Measurements from ENCODE around the gene RAB9A. TPM values are rescaled to one million over a fixed set of nuclear protein-coding genes. Genes with fewer than 3 reads are reported as not detected.

RAB9A gene
- total and polyA plus RNA-seq, 10 of the 15 experiments (the other 5 are each of a cell fraction or from before 2014, with no cell fraction given): 42.1 to 142 (median 49.9) TPM

- TF ChIP-seq ZNF622 (IDR thresholded peaks at IDR 0.05) (no peak), YBX1 (IDR thresholded peaks at IDR 0.05) (peak; percentile 71; the same call in 1 of the 2 replicates), MTA2 (IDR thresholded peaks at IDR 0.05; ENCODE audit: low read depth) (peak; percentile 73; the same call in 1 of the 2 replicates), NFIC (IDR thresholded peaks at IDR 0.05; ENCODE audit: low read depth, low read length) (peak; percentile 87), MEF2A (IDR thresholded peaks at IDR 0.05; ENCODE audit: insufficient read depth, low read depth, low read length) (peak; percentile 73; the same call in 1 of the 2 replicates), CREM (IDR thresholded peaks at IDR 0.05; ENCODE audit: low read depth) (peak; percentile 59; the same call in 1 of the 2 replicates), ZBED1 (IDR thresholded peaks at IDR 0.05; ENCODE audit: borderline replicate concordance) (0 out of 2 replicates have a peak, but pooled peaks have one; percentile 38), ZNF24 (IDR thresholded peaks at IDR 0.05) (peak; percentile 66; the same call in 1 of the 2 replicates), ATF7 (IDR thresholded peaks at IDR 0.05; ENCODE audit: low read depth) (peak; percentile 83), ZNF217 (IDR thresholded peaks at IDR 0.05) (peak; percentile 38; the same call in 1 of the 2 replicates), JUNB (IDR thresholded peaks at IDR 0.05) (peak; percentile 88), IKZF1 (conservative IDR thresholded peaks at IDR 0.05) (peak; percentile 82), EED (IDR thresholded peaks at IDR 0.05; ENCODE audit: low read depth) (peak; percentile 82), CHD2 (IDR thresholded peaks at IDR 0.05; ENCODE audit: borderline replicate concordance, low read depth, low read length) (no peak), FOXM1 (IDR thresholded peaks at IDR 0.05; ENCODE audit: low read depth, low read length) (peak; percentile 36; the same call in 1 of the 2 replicates), BCL3 (IDR thresholded peaks at IDR 0.05; ENCODE audit: borderline replicate concordance, insufficient read depth, low read depth, low read length, poor library complexity, severe bottlenecking) (peak; percentile 56), TARDBP (IDR thresholded peaks at IDR 0.05; ENCODE audit: borderline replicate concordance) (no peak), TCF12 (IDR thresholded peaks at IDR 0.05; ENCODE audit: low read depth, low read length) (0 out of 2 replicates have a peak, but pooled peaks have one; percentile 34), STAT3 (IDR thresholded peaks at IDR 0.05; ENCODE audit: low read depth, low read length) (0 out of 2 replicates have a peak, but pooled peaks have one; percentile 44), ETV6 (conservative IDR thresholded peaks at IDR 0.05 in 1 of 2, IDR thresholded peaks at IDR 0.05 in 1 of 2; ENCODE audit: borderline replicate concordance in 1 of 2, low read depth in 1 of 2) (peak in 1 of 2 experiments; percentile 81; a peak in 2 of 4 replicates), EP300 (IDR thresholded peaks at IDR 0.05; ENCODE audit: borderline replicate concordance in 1 of 2, control insufficient read depth in 1 of 2, low read depth in 2 of 2, low read length in 2 of 2) (peak; percentile 52 to 72; a peak in 3 of 4 replicates), BHLHE40 (IDR thresholded peaks at IDR 0.05; ENCODE audit: borderline replicate concordance in 1 of 2, low read depth in 2 of 2, low read length in 1 of 2) (peak; percentile 4 to 44; a peak in 2 of 4 replicates), BCL11A (IDR thresholded peaks at IDR 0.05; ENCODE audit: low read depth, low read length) (peak; percentile 83)
Measured at GRCh38 chrX:13750812-13751211, 61.9 kb downstream of the RAB9A start (continued).
